ENCODE data around the gene EHMT1.
A peak's percentile ranks its signal among the peaks of the same experiment; 100 is the strongest.
"Not testable (repeated sequence)": the region's sequence is repeated elsewhere in the genome, so short reads cannot be mapped to it uniquely, and the experiment has no call there.

Gene EHMT1

GRCh38 chr9:137777761-137778160 lies 159.0 kb downstream of the EHMT1 start:
- peak; percentile 39 for DNase-seq (ENCODE audit: low spot score)
- no peak overlapping the region for H3K4me3 ChIP-seq (ENCODE audit: severe bottlenecking)
- TF ChIP-seq, protein P1, sequence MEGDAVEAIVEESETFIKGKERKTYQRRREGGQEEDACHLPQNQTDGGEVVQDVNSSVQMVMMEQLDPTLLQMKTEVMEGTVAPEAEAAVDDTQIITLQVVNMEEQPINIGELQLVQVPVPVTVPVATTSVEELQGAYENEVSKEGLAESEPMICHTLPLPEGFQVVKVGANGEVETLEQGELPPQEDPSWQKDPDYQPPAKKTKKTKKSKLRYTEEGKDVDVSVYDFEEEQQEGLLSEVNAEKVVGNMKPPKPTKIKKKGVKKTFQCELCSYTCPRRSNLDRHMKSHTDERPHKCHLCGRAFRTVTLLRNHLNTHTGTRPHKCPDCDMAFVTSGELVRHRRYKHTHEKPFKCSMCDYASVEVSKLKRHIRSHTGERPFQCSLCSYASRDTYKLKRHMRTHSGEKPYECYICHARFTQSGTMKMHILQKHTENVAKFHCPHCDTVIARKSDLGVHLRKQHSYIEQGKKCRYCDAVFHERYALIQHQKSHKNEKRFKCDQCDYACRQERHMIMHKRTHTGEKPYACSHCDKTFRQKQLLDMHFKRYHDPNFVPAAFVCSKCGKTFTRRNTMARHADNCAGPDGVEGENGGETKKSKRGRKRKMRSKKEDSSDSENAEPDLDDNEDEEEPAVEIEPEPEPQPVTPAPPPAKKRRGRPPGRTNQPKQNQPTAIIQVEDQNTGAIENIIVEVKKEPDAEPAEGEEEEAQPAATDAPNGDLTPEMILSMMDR (IDR thresholded peaks at IDR 0.05; ENCODE audit: poor library complexity, severe bottlenecking) = no peak
- no peaks in the 10 kb centered on the region for H3K27me3 ChIP-seq (ENCODE audit: insufficient read depth, poor library complexity, severe bottlenecking)
- H3K9me3 ChIP-seq (ENCODE audit: severe bottlenecking) = no peaks in the 10 kb centered on the region
- ATAC-seq (ENCODE audit: low read depth) = no peak
- no peaks in the 10 kb centered on the region for H3K4me1 ChIP-seq (ENCODE audit: insufficient read depth, poor library complexity, severe bottlenecking)
- peaks cover 59% of the 10 kb centered on the region for H3K36me3 ChIP-seq (ENCODE audit: low read depth)
- H3K27ac ChIP-seq (ENCODE audit: poor library complexity, severe bottlenecking) = no peak overlapping the region

- H3K27ac ChIP-seq (ENCODE audit: poor library complexity, severe bottlenecking) = no peak overlapping the region
- H3K36me3 ChIP-seq (ENCODE audit: low read depth) = peaks cover 57% of the 10 kb centered on the region
- ATAC-seq (ENCODE audit: low read depth) (no peak), DNase-seq (ENCODE audit: low spot score) (peak; percentile 40)
- H3K4me3 ChIP-seq (ENCODE audit: severe bottlenecking) = no peak overlapping the region
- no peaks in the 10 kb centered on the region for H3K27me3 ChIP-seq (ENCODE audit: insufficient read depth, poor library complexity, severe bottlenecking)
- TF ChIP-seq, protein P1 (IDR thresholded peaks at IDR 0.05; ENCODE audit: poor library complexity, severe bottlenecking) = no peak
- no peaks in the 10 kb centered on the region for H3K4me1 ChIP-seq (ENCODE audit: insufficient read depth, poor library complexity, severe bottlenecking)
- no peaks in the 10 kb centered on the region for H3K9me3 ChIP-seq (ENCODE audit: severe bottlenecking)
These were observed 159.5 kb downstream of the EHMT1 start for GRCh38 chr9:137778336-137778735.

- H3K4me3 ChIP-seq (ENCODE audit: severe bottlenecking) = no peak overlapping the region
- DNase-seq (ENCODE audit: low spot score) (peak; percentile 6), ATAC-seq (ENCODE audit: low read depth) (no peak)
- no peaks in the 10 kb centered on the region for H3K27me3 ChIP-seq (ENCODE audit: insufficient read depth, poor library complexity, severe bottlenecking)
- H3K36me3 ChIP-seq (ENCODE audit: low read depth) = peaks cover 62% of the 10 kb centered on the region
- no peak overlapping the region for H3K27ac ChIP-seq (ENCODE audit: poor library complexity, severe bottlenecking)
- no peaks in the 10 kb centered on the region for H3K9me3 ChIP-seq (ENCODE audit: severe bottlenecking)
- TF ChIP-seq, protein P1 (IDR thresholded peaks at IDR 0.05; ENCODE audit: poor library complexity, severe bottlenecking) = no peak
- no peaks in the 10 kb centered on the region for H3K4me1 ChIP-seq (ENCODE audit: insufficient read depth, poor library complexity, severe bottlenecking)
These were observed 160.1 kb downstream of the EHMT1 start for GRCh38 chr9:137778914-137779313.

DNA sequence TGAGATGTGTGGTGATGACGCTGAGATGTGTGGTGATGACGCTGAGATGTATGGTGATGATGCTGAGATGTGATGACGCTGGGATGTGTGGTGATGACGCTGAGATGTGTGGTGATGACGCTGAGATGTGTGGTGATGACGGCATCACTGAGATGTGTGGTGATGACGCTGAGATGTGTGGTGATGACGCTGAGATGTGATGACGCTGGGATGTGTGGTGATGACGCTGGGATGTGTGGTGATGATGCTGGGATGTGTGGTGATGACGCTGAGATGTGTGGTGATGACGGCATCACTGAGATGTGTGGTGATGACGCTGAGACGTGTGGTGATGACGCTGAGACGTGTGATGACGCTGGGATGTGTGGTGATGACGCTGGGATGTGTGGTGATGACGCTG lies 161.2 kb downstream of the EHMT1 start:
- not testable (repeated sequence) for ATAC-seq (ENCODE audit: low read depth)

GRCh38 chr9:137781906-137782585 lies 163.2 kb downstream of the EHMT1 start:
- DNase-seq (ENCODE audit: low spot score) (peak; percentile 32), ATAC-seq (ENCODE audit: low read depth) (no peak)
- no peak overlapping the region for H3K27ac ChIP-seq (ENCODE audit: poor library complexity, severe bottlenecking)
- no peaks in the 10 kb centered on the region for H3K9me3 ChIP-seq (ENCODE audit: severe bottlenecking)
- TF ChIP-seq, protein P1 (IDR thresholded peaks at IDR 0.05; ENCODE audit: poor library complexity, severe bottlenecking) = no peak
- peaks cover 59% of the 10 kb centered on the region for H3K36me3 ChIP-seq (ENCODE audit: low read depth)
- no peaks in the 10 kb centered on the region for H3K27me3 ChIP-seq (ENCODE audit: insufficient read depth, poor library complexity, severe bottlenecking)
- no peaks in the 10 kb centered on the region for H3K4me1 ChIP-seq (ENCODE audit: insufficient read depth, poor library complexity, severe bottlenecking)
- H3K4me3 ChIP-seq (ENCODE audit: severe bottlenecking) = no peak overlapping the region

More for the DNA sequence above, 161.2 kb downstream of the EHMT1 start:
- H3K36me3 ChIP-seq (ENCODE audit: low read depth) = peaks cover 68% of the 10 kb centered on the region
- not testable (repeated sequence) for H3K27ac ChIP-seq (ENCODE audit: poor library complexity, severe bottlenecking); H3K4me3 ChIP-seq (ENCODE audit: severe bottlenecking); H3K9me3 ChIP-seq (ENCODE audit: severe bottlenecking); H3K27me3 ChIP-seq (ENCODE audit: insufficient read depth, poor library complexity, severe bottlenecking); H3K4me1 ChIP-seq (ENCODE audit: insufficient read depth, poor library complexity, severe bottlenecking)
- peak; percentile 1 for DNase-seq (ENCODE audit: low spot score)

Measured in RWPE2 (cell line).